Mesodermal cell (in vitro differentiated cells): ENCODE data around the gene KRT72.

Source experiments
- H3K27ac ChIP-seq: 2 replicates; pipeline ENCODE4 v1.7.0; 2013; ENCODE audit warnings: mild to moderate bottlenecking, low read depth, low read length, moderate library complexity; ENCODE audit not compliant: severe bottlenecking
- H3K36me3 ChIP-seq: 2 replicates; pipeline ENCODE4 v1.7.1; 2013; ENCODE audit warnings: mild to moderate bottlenecking, low read length, moderate library complexity; ENCODE audit not compliant: control insufficient read depth, insufficient read depth
- H3K4me1 ChIP-seq: one replicate; pipeline ENCODE4 v1.7.1; 2013; ENCODE audit warnings: mild to moderate bottlenecking, low read length; ENCODE audit not compliant: insufficient read depth, control insufficient read depth, poor library complexity, severe bottlenecking
- H3K4me3 ChIP-seq: 2 replicates; pipeline ENCODE4 v1.7.0; 2013; ENCODE audit warnings: low read length, control low read depth, mild to moderate bottlenecking; ENCODE audit not compliant: insufficient read depth, poor library complexity, severe bottlenecking; ENCODE audit errors: extremely low read depth
- H3K9me3 ChIP-seq: 2 replicates; pipeline ENCODE4 v1.7.1; 2013; ENCODE audit warnings: mild to moderate bottlenecking, low read length, moderate library complexity; ENCODE audit not compliant: control insufficient read depth
- WGBS, 2 experiments: methylation state at CpG; one replicate each; pipeline ENCODE4 v1.1.5; 2013; ENCODE audit warnings: missing lambda C conversion rate in 2 of 2; ENCODE audit not compliant: insufficient coverage in 2 of 2; 5-methylcytosine and 5-hydroxymethylcytosine counted together

Gene KRT72

GRCh38 chr12:52615912-52616311 is 14.6 kb upstream of the KRT72 start:
- H3K4me3 ChIP-seq: no peak overlapping the region
- no peaks in the 10 kb centered on the region for H3K9me3 ChIP-seq
- WGBS, 2 experiments: 86 to 96% methylated on average over 8 to 9 of the region's 9 CpGs
- H3K4me1 ChIP-seq: peaks cover 5% of the 10 kb centered on the region
- no peaks in the 10 kb centered on the region for H3K36me3 ChIP-seq
- H3K27ac ChIP-seq: no peak overlapping the region

- H3K4me1 ChIP-seq: peaks cover 5% of the 10 kb centered on the region
- H3K9me3 ChIP-seq: no peaks in the 10 kb centered on the region
- whole genome bisulfite sequencing, 2 experiments: no CpG with 5 or more reads among the region's 6 CpGs
- H3K27ac ChIP-seq: no peak overlapping the region
- no peak overlapping the region for H3K4me3 ChIP-seq
- no peaks in the 10 kb centered on the region for H3K36me3 ChIP-seq
These were observed 14.1 kb upstream of the KRT72 start for GRCh38 chr12:52615208-52615868.

DNA sequence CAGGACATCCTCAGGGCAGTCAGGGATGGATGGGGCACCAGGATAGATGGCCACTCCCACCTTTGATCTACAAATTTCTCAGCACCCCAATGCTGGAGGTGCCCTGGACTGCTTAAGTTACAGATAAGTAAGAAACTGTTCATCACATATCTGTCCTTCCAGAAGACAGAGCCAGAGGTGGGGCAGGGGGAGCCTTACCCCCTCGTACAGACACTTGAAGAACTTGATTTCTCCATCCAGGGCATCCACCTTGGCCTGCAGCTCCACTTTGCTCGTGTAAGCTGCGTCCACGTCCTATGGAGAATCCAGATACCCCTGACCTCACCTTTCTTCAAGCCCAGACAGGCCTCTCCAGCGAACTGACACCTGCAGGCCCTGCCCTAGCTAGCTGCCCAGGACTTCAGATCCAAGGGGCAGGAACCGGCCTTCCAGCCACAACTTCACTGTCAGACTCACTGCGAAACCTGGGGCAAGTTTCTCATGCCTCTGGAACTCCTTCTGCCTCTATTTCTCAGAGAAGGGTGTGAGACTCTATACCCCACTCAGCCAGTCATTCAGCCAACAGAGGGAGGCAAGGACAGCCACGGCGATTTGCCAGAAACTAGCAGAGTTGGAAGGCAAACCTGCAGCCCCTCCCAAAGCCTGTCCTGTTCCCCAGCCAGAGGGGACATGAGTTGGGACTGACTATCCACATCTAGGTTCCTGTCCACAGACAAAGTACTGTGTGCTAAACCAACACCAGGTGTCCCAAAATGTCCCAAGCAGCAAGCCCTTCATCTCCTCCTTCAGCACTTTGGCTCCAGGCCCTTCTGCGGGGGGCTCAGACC is 13.3 kb upstream of the KRT72 start:
- 90 to 93% methylated on average over 7 to 10 of the region's 10 CpGs for WGBS, 2 experiments
- Histone ChIP-seq H3K9me3 (no peaks in the 10 kb centered on the region), H3K27ac (no peak overlapping the region), H3K4me1 (peaks cover 5% of the 10 kb centered on the region), H3K36me3 (no peaks in the 10 kb centered on the region), H3K4me3 (no peak overlapping the region)

DNA sequence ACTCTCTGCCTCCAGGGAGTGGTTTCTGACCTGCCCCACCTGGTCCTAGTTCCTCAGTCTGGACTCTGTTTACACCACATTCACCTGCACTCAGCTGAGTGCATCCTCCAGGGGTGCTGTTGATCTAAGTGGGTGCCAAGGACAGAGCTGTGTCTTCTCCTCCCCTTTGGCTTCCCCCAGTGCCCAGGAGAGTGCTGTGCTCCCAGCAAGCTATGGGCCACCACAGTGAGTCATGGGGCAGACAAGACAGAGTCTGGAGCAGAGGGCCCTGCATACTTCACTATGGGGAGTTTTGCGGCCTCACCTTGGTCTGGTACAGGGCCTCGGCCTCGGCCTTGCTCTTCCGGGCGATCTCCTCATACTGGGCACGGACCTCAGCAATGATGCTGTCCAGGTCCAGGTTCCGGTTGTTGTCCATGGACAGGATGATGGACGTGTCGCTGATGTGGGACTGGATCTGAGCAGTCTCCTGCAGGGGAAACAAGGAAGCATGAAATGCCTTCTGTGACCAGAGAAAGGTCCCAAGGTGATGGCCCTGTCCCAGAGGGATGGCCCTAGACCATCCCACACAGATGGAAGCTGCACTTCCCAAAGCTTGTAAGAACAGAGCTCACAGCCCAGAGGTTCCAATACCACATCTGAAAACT is 12.2 kb upstream of the KRT72 start:
- Histone ChIP-seq H3K27ac (no peak overlapping the region), H3K36me3 (no peaks in the 10 kb centered on the region), H3K9me3 (no peaks in the 10 kb centered on the region), H3K4me1 (peaks cover 5% of the 10 kb centered on the region), H3K4me3 (no peak overlapping the region)
- WGBS, 2 experiments: 94 to 97% methylated on average over 9 of the region's 9 CpGs

DNA sequence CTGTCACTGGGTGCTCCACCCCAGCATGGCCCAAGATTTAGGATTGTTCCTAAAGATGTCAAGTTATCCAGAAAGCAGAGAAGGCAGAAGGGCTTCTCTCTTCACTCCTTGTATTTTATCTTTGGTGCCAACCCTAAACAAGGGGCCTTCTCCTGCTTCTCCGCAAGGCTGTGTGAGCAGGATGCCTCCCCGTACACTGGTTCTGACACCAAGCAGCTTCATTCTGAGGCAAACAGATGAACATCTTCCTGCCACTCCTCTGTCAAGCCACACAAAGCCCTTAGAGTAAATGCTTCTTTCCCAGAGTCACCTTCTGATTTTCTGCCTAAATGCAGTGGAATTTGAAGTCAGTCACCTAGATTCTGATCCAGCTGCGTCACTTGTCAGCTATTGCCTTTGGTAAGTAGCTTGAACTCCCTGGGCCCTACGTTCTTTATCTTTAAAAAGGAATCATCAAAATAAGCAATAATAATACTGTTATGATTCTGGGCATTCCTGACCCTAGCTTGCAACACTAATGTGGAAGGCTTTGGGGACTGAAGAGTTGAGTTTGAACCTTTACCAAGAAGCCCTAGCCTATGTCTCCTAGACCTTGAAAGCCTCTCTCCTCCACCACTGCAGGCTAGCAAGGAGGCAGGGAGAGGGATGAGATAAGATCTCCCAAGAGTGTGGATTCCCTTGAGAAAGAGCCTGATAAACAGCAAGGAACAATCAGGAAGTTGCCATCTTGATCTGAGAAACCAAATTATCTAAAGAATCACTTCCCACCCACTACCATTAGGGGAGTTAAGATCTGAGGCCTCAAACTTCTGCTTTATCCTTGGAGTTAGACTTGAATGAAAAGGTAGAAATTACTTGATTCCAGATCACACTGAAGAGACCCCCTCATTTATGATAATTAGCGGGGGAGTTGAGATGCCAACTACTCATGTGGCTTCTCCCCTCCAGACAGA is 11.4 kb upstream of the KRT72 start:
- WGBS, 2 experiments: 78 to 83% methylated on average over 3 to 4 of the region's 5 CpGs
- Histone ChIP-seq H3K9me3 (no peaks in the 10 kb centered on the region), H3K4me3 (no peak overlapping the region), H3K27ac (no peak overlapping the region), H3K36me3 (no peaks in the 10 kb centered on the region), H3K4me1 (peaks cover 5% of the 10 kb centered on the region)

DNA sequence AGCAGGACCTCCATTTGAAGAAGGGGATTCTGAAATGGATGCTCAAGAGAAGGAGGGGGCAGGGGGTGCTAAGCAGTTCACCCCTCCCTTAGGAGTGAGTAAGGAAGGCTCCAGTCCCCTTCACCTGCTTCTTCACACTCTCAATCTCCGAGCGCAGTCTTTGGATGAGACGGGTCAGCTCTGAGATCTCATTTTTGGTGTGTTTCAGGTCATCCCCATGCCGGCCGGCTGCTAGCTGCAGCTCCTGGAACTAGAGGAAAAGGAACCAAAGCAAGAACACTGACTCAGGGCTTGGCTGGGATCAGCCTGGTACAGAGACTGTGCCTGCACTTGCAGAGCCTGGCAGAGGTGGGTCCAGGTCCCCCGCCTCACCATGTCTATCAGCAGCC is 9.8 kb upstream of the KRT72 start:
- Histone ChIP-seq H3K27ac (no peak overlapping the region), H3K36me3 (no peaks in the 10 kb centered on the region), H3K4me3 (no peak overlapping the region), H3K9me3 (no peaks in the 10 kb centered on the region), H3K4me1 (peaks cover 5% of the 10 kb centered on the region)
- WGBS, 2 experiments: 88 to 96% methylated on average over 3 to 4 of the region's 6 CpGs

- Histone ChIP-seq H3K27ac (no peak overlapping the region), H3K4me3 (no peak overlapping the region), H3K4me1 (peaks cover 5% of the 10 kb centered on the region), H3K9me3 (no peaks in the 10 kb centered on the region), H3K36me3 (no peaks in the 10 kb centered on the region)
- WGBS, 2 experiments: 85 to 92% methylated on average over 7 to 8 of the region's 8 CpGs
These were observed 7.8 kb upstream of the KRT72 start for GRCh38 chr12:52608826-52609630.

- H3K9me3 ChIP-seq: no peaks in the 10 kb centered on the region
- no peak overlapping the region for H3K27ac ChIP-seq
- WGBS, 2 experiments: 58 to 81% methylated on average over 2 to 5 of the region's 6 CpGs
- H3K4me3 ChIP-seq: no peak overlapping the region
- no peaks in the 10 kb centered on the region for H3K36me3 ChIP-seq
- H3K4me1 ChIP-seq: peaks cover 5% of the 10 kb centered on the region
These were observed 6.9 kb upstream of the KRT72 start for GRCh38 chr12:52608161-52608560.

DNA sequence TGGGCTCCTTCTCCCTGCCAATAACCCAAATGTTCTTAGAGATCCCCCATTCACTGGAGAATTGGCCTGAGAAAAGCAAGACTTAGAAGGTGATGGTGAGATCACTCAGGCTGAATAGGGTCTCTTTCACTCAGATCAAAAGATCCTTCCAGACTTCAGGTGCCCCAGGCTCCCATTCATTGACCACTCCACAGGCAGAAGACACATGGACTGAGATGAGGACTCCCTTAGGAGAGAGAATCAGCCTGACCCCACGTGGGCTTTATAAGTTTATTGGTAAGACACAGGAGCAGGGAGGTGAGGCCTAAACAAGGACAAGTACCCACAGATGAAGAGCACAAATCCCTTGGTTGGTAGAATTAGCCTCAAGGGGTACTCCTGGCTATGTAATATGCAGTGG is 6.1 kb upstream of the KRT72 start:
- no peak overlapping the region for H3K4me3 ChIP-seq
- no peaks in the 10 kb centered on the region for H3K36me3 ChIP-seq
- H3K27ac ChIP-seq: no peak overlapping the region
- no peaks in the 10 kb centered on the region for H3K9me3 ChIP-seq
- 67 to 83% methylated on average over 1 of the region's 1 CpG for WGBS, 2 experiments
- no peaks in the 10 kb centered on the region for H3K4me1 ChIP-seq
